DND-41 (cell line): Measurements from ENCODE around the gene LRRC52.

Experiments used
- ATAC-seq: fragments of 200-7000 bp; cut with Tn5 transposase; 3 replicates; pipeline ENCODE4 v1.9.1; 2021; ENCODE audit warnings: low read depth; ENCODE audit not compliant: insufficient read depth
- DNase-seq: peaks from one replicate; pipeline ENCODE4 v3.0.0-alpha.2; 2020
- H2AFZ ChIP-seq: 2 replicates; pipeline ENCODE4 v1.6.0; 2012; ENCODE audit warnings: low read depth, low read length
- H3K27ac ChIP-seq: 2 replicates; pipeline ENCODE4 v1.5.1; 2012; ENCODE audit warnings: low read length, inconsistent platforms
- H3K27me3 ChIP-seq: fragments of 200-600 bp; sonication (generic); 2 replicates; pipeline ENCODE4 v1.6.0; 2012; ENCODE audit warnings: low read length, mild to moderate bottlenecking, inconsistent platforms; ENCODE audit not compliant: insufficient read depth, poor library complexity
- H3K36me3 ChIP-seq: 2 replicates; pipeline ENCODE4 v1.5.1; 2012; ENCODE audit warnings: low read length, inconsistent platforms; ENCODE audit not compliant: insufficient read depth
- H3K4me1 ChIP-seq: 2 replicates; pipeline ENCODE4 v1.5.1; 2012; ENCODE audit warnings: mild to moderate bottlenecking, low read length; ENCODE audit not compliant: insufficient read depth
- H3K4me2 ChIP-seq: 2 replicates; pipeline ENCODE4 v1.6.0; 2012; ENCODE audit warnings: mild to moderate bottlenecking, moderate library complexity, low read length, inconsistent platforms; ENCODE audit not compliant: insufficient read depth
- H3K4me3 ChIP-seq, 2 experiments: fragments of 200-600 bp in 1 of 2; shearing (Covaris generic) in 1 of 2; 2 replicates each; pipeline ENCODE4 v1.5.1; 2012 to 2016; ENCODE audit warnings: inconsistent platforms in 2 of 2, low read length in 2 of 2, mild to moderate bottlenecking in 2 of 2, low read depth in 1 of 2, moderate library complexity in 1 of 2
- H3K79me2 ChIP-seq: 2 replicates; pipeline ENCODE4 v1.6.0; 2012; ENCODE audit warnings: low read length, inconsistent platforms; ENCODE audit not compliant: insufficient read depth
- H3K9ac ChIP-seq: 2 replicates; pipeline ENCODE4 v1.6.0; 2012; ENCODE audit warnings: low read depth, mild to moderate bottlenecking, inconsistent platforms, low read length, moderate library complexity
- H3K9me3 ChIP-seq: 2 replicates; pipeline ENCODE4 v1.5.1; 2012; ENCODE audit warnings: low read length, moderate library complexity, mild to moderate bottlenecking, inconsistent platforms; ENCODE audit not compliant: insufficient read depth, severe bottlenecking
- H4K20me1 ChIP-seq: 2 replicates; pipeline ENCODE4 v1.6.0; 2012; ENCODE audit warnings: low read length; ENCODE audit not compliant: insufficient read depth
- CTCF ChIP-seq: IDR thresholded peaks from 2 replicates; pipeline ENCODE4 v1.5.1; 2012; ENCODE audit warnings: borderline replicate concordance, low read length, moderate library complexity, mild to moderate bottlenecking; ENCODE audit not compliant: poor library complexity, severe bottlenecking; ENCODE audit errors: extremely low read depth
- EZH2 ChIP-seq: IDR thresholded peaks from 3 replicates; pipeline ENCODE4 v1.6.1; 2012; ENCODE audit warnings: borderline replicate concordance, low read depth, mild to moderate bottlenecking, moderate library complexity, low read length, inconsistent platforms; ENCODE audit not compliant: severe bottlenecking

Gene LRRC52

GRCh38 chr1:165610866-165611265 is 67.1 kb downstream of the LRRC52 start:
- Histone ChIP-seq H3K36me3 (no peaks in the 10 kb centered on the region), H3K9me3 (no peaks in the 10 kb centered on the region), H3K27me3 (peaks cover 5% of the 10 kb centered on the region), H4K20me1 (no peaks in the 10 kb centered on the region), H3K4me1 (no peaks in the 10 kb centered on the region), H3K9ac (no peak overlapping the region), H3K79me2 (no peaks in the 10 kb centered on the region), H3K4me3 (no peak overlapping the region), H3K4me2 (no peak overlapping the region), H2AFZ (no peak overlapping the region), H3K27ac (no peak overlapping the region)
- TF ChIP-seq CTCF (no peak), EZH2 (no peak)
- DNase-seq (no peak), ATAC-seq (no peak)

DNA sequence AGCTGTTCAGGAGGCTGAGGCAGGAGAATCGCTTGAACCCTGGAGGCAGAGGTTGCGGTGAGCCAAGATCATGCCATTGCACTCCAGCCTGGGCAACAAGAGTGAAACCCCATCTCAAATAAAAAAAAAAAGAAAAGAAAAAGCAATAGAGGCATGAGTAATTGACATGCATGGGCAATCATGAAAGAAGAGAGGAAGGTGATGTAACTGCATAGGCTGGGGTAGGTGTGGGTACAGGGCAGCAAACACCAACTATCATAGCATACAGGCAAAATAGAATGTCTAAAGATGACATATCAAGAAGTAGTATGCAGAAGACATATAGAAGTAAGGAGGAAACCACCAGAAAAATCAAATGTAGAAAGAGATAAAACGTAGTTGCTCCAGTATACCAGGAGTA is 68.3 kb downstream of the LRRC52 start:
- ATAC-seq (no peak), DNase-seq (no peak)
- H3K27ac ChIP-seq: no peak overlapping the region
- H2AFZ ChIP-seq: no peak overlapping the region
- H3K36me3 ChIP-seq: no peaks in the 10 kb centered on the region
- H3K4me2 ChIP-seq: no peak overlapping the region
- no peak for TF ChIP-seq EZH2
- TF ChIP-seq CTCF: no peak
- peaks cover 9% of the 10 kb centered on the region for H3K27me3 ChIP-seq
- H3K79me2 ChIP-seq: no peaks in the 10 kb centered on the region
- H3K4me3 ChIP-seq: no peak overlapping the region
- no peaks in the 10 kb centered on the region for H4K20me1 ChIP-seq
- H3K9me3 ChIP-seq: no peaks in the 10 kb centered on the region
- H3K9ac ChIP-seq: no peak overlapping the region
- no peaks in the 10 kb centered on the region for H3K4me1 ChIP-seq
